OCI-LY1 (cell line): ENCODE results near the gene ENDOD1.

Experiments used
- EZH2 ChIP-seq: fragments of 200-600 bp; sonication (generic), shearing (Covaris generic); IDR thresholded peaks from 2 replicates; pipeline ENCODE4 v1.8.0; 2017; ENCODE audit warnings: borderline replicate concordance, mixed run types, mild to moderate bottlenecking, antibody characterized with exemption, low read length, moderate library complexity, mixed read lengths
- TF ChIP-seq, protein P1 (sequence below): fragments of 200-600 bp; sonication (generic), shearing (Covaris generic); IDR thresholded peaks from 2 replicates; pipeline ENCODE4 v1.5.1; 2017; ENCODE audit warnings: mild to moderate bottlenecking, antibody characterized with exemption, low read length, moderate library complexity, mixed read lengths

- TF ChIP-seq, protein P1, sequence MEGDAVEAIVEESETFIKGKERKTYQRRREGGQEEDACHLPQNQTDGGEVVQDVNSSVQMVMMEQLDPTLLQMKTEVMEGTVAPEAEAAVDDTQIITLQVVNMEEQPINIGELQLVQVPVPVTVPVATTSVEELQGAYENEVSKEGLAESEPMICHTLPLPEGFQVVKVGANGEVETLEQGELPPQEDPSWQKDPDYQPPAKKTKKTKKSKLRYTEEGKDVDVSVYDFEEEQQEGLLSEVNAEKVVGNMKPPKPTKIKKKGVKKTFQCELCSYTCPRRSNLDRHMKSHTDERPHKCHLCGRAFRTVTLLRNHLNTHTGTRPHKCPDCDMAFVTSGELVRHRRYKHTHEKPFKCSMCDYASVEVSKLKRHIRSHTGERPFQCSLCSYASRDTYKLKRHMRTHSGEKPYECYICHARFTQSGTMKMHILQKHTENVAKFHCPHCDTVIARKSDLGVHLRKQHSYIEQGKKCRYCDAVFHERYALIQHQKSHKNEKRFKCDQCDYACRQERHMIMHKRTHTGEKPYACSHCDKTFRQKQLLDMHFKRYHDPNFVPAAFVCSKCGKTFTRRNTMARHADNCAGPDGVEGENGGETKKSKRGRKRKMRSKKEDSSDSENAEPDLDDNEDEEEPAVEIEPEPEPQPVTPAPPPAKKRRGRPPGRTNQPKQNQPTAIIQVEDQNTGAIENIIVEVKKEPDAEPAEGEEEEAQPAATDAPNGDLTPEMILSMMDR: no peak
- TF ChIP-seq EZH2: no peak
These were observed 12.3 kb downstream of the ENDOD1 start for GRCh38 chr11:95101935-95102334.
